ENCODE results near the gene KIAA1217. TPM values are rescaled to one million over a fixed set of nuclear protein-coding genes. Genes with fewer than 3 reads are reported as not detected.
A peak's percentile ranks its signal among the peaks of the same experiment; 100 is the strongest.

Gene KIAA1217
- total RNA-seq, 3 donors from 2014 or later (not counting 1 experiment from before 2014, with no cell fraction given) = not detected

DNA sequence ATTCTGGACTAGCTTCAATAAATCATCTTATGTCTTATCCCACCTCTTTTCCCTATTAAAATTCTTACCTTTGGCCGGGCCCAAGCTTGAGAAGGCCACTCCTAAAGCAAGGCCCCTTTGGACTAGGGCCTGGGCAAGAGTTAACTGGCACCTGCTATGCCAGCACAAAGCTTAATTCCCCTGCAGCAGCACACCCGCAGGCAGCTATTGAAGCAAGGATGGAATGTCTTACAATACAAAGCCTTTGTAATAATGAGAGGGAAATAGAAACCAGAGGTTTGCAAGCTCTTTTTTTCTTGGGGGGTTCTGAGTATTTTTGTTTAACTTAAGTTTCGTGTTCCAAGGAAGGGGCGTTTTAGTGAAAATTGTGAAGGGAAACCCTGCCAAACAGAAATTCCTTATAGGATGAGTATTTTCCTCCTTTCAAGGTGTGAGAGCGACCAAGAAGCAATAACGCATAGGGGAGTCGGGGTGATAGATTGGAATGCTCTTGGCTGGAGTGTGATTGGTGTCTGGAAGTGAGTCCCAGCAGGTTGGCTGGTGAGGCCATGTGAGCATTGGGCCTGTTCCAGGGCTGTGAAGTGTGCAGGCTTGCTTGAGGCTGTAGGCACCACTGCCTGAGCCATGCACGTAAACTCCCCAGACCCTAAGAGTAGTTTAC is 148.5 kb downstream of the KIAA1217 start:
- 85% methylated on average over 8 of the region's 8 CpGs for WGBS (ENCODE audit: insufficient coverage)

DNA sequence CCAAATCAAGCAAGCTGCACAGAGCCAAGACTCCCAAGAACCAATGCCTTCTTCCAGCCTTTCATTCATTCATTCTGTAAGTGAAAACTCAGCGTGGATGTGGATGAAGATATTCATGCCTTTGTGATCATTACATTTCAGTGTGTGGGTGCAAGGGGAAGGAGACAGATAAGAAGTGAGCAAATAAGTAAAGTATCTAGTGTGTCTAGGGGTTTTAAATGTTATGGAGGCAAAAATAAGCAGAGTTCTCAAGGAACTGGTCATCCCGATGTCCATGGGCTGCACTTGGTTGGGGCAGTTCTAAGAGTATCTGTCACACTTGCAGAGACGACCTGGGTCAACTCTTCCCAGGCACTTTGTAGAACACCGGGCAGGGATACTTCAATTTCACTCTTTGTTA is 149.1 kb downstream of the KIAA1217 start:
- ATAC-seq (no peak), DNase-seq (no peak)
- no peaks in the 10 kb centered on the region for H3K4me1 Mint-ChIP-seq
- no peaks in the 10 kb centered on the region for H3K9me3 Mint-ChIP-seq
- Histone ChIP-seq H3K36me3 (ENCODE audit: control insufficient read depth, insufficient read depth, low read length) (no peaks in the 10 kb centered on the region), H3K27me3 (ENCODE audit: control insufficient read depth, insufficient read depth, low read length) (no peaks in the 10 kb centered on the region), H3K9me3 (ENCODE audit: control insufficient read depth, insufficient read depth, low read length) (no peaks in the 10 kb centered on the region), H3K4me3 (ENCODE audit: low read length) (no peak overlapping the region), H3K27ac (ENCODE audit: low read length) (no peak overlapping the region), H3K4me1 (ENCODE audit: control insufficient read depth, insufficient read depth, low read length) (no peaks in the 10 kb centered on the region)
- no peaks in the 10 kb centered on the region for H3K36me3 Mint-ChIP-seq
- H3K4me3 Mint-ChIP-seq = no peak overlapping the region
- TF ChIP-seq, protein P1, sequence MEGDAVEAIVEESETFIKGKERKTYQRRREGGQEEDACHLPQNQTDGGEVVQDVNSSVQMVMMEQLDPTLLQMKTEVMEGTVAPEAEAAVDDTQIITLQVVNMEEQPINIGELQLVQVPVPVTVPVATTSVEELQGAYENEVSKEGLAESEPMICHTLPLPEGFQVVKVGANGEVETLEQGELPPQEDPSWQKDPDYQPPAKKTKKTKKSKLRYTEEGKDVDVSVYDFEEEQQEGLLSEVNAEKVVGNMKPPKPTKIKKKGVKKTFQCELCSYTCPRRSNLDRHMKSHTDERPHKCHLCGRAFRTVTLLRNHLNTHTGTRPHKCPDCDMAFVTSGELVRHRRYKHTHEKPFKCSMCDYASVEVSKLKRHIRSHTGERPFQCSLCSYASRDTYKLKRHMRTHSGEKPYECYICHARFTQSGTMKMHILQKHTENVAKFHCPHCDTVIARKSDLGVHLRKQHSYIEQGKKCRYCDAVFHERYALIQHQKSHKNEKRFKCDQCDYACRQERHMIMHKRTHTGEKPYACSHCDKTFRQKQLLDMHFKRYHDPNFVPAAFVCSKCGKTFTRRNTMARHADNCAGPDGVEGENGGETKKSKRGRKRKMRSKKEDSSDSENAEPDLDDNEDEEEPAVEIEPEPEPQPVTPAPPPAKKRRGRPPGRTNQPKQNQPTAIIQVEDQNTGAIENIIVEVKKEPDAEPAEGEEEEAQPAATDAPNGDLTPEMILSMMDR (IDR thresholded peaks at IDR 0.05) = no peak
- WGBS (ENCODE audit: insufficient coverage) = 93% methylated on average over 3 of the region's 4 CpGs
- intact Hi-C loops (cut with micrococcal nuclease) = no loop called here
- no peaks in the 10 kb centered on the region for H3K27me3 Mint-ChIP-seq (ENCODE audit: low read depth in 2 of 2)
- no peak overlapping the region for H3K27ac Mint-ChIP-seq

More for the DNA sequence above, 148.5 kb downstream of the KIAA1217 start:
- intact Hi-C loops (cut with micrococcal nuclease) = no loop called here
- no peak overlapping the region for H3K27ac Mint-ChIP-seq
- no peaks in the 10 kb centered on the region for H3K36me3 Mint-ChIP-seq
- Histone ChIP-seq H3K4me3 (ENCODE audit: low read length) (no peak overlapping the region), H3K27me3 (ENCODE audit: control insufficient read depth, insufficient read depth, low read length) (no peaks in the 10 kb centered on the region), H3K9me3 (ENCODE audit: control insufficient read depth, insufficient read depth, low read length) (no peaks in the 10 kb centered on the region), H3K27ac (ENCODE audit: low read length) (no peak overlapping the region), H3K4me1 (ENCODE audit: control insufficient read depth, insufficient read depth, low read length) (no peaks in the 10 kb centered on the region), H3K36me3 (ENCODE audit: control insufficient read depth, insufficient read depth, low read length) (no peaks in the 10 kb centered on the region)
- DNase-seq = no peak
- H3K4me3 Mint-ChIP-seq = no peak overlapping the region
- H3K4me1 Mint-ChIP-seq = no peaks in the 10 kb centered on the region
- TF ChIP-seq, protein P1 (IDR thresholded peaks at IDR 0.05) = no peak
- H3K9me3 Mint-ChIP-seq = no peaks in the 10 kb centered on the region
- ATAC-seq = no peak
- H3K27me3 Mint-ChIP-seq (ENCODE audit: low read depth in 2 of 2) = no peaks in the 10 kb centered on the region

DNA sequence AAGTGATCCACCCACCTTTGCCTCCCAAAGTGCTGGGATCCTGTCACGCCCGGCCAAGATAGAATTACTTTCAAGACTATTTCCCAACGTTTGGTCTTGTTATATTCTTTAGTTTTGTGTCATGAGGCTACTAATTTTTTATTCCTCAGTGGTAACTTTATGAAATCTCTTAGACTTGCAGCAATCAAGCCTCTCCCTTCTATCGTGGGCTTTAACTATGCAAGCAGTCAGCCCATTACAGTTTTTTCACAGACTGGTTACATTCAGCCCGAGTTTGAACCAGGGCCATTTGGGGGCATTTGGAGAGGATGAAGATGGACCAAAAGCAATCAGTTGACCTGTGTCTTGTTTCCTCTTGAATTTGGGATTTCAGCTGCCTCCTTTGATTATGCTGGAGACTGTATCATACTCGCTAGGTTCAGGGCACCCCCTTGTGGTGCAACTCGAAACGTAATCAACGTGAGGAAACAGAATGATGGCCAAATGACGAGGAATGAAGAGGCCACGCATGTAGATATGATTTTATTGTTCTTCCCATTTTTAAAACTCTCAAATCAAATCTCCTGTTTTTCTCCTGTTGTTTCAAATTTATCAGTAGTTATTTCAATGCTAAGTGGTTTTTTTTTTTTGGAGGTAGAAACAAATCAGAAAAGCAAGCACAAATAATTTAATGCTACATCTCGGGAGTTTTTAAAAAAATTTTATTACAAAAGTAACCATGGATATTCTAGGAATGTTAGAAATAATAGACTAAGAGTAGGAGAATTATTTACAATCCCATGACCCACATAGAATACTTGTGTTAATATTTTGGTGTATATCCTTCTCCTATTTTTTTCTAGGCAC is 151.6 kb downstream of the KIAA1217 start:
- ATAC-seq (no peak), DNase-seq (peak in 1 of 2 donors; percentile 25)
- TF ChIP-seq, protein P1 (IDR thresholded peaks at IDR 0.05) = no peak
- Histone ChIP-seq H3K27ac (ENCODE audit: low read length) (no peak overlapping the region), H3K4me3 (ENCODE audit: low read length) (no peak overlapping the region), H3K9me3 (ENCODE audit: control insufficient read depth, insufficient read depth, low read length) (no peaks in the 10 kb centered on the region), H3K27me3 (ENCODE audit: control insufficient read depth, insufficient read depth, low read length) (no peaks in the 10 kb centered on the region), H3K4me1 (ENCODE audit: control insufficient read depth, insufficient read depth, low read length) (no peaks in the 10 kb centered on the region), H3K36me3 (ENCODE audit: control insufficient read depth, insufficient read depth, low read length) (no peaks in the 10 kb centered on the region)
- Mint-ChIP-seq H3K27me3 (ENCODE audit: low read depth in 2 of 2) (no peaks in the 10 kb centered on the region), H3K4me1 (no peaks in the 10 kb centered on the region), H3K27ac (no peak overlapping the region), H3K9me3 (no peaks in the 10 kb centered on the region), H3K36me3 (no peaks in the 10 kb centered on the region), H3K4me3 (no peak overlapping the region)
- WGBS (ENCODE audit: insufficient coverage) = 18% methylated on average over 7 of the region's 12 CpGs
- intact Hi-C loops (cut with micrococcal nuclease) = no loop called here
